ENCODE results near the gene GPR101. TPM values are rescaled to one million over a fixed set of nuclear protein-coding genes. Genes with fewer than 3 reads are reported as not detected.

Gene GPR101
- total RNA-seq = not detected

GRCh38 chrX:137033774-137034507 is at the start of gene GPR101:
Gene GPR101, minus strand, starts transcription at chrX:137033995. Its CDS starts 2,321 bp downstream, at chrX:137031674.
- H3K36me3 Mint-ChIP-seq = no peaks in the 10 kb centered on the region
- no peak within 1 kb of the TSS for H3K4me3 Mint-ChIP-seq
- H3K9me3 Mint-ChIP-seq (ENCODE audit: low read depth) = no peaks in the 10 kb centered on the region
- H3K27me3 Mint-ChIP-seq = peaks cover 67% of the 10 kb centered on the region
- no peak for DNase-seq
- H3K27ac Mint-ChIP-seq = no peak within 1 kb of the TSS
- peaks cover 9% of the 10 kb centered on the region for H3K4me1 Mint-ChIP-seq
- peak; percentile 37 for ATAC-seq
- CTCF ChIA-PET = interaction anchor here (1.0 to 1.5 kb wide), 2 partner anchors 15 to 19 kb away, joined by 3 read pairs; no protein-coding TSS in a partner anchor

GRCh38 chrX:137081239-137081638 is 47.4 kb upstream of the GPR101 start:
- Mint-ChIP-seq H3K27ac (no peak overlapping the region), H3K4me3 (no peak overlapping the region), H3K9me3 (ENCODE audit: low read depth) (no peaks in the 10 kb centered on the region), H3K36me3 (no peaks in the 10 kb centered on the region), H3K27me3 (peaks cover 19% of the 10 kb centered on the region), H3K4me1 (no peaks in the 10 kb centered on the region)
- CTCF ChIA-PET = no interaction called here
- DNase-seq (no peak), ATAC-seq (no peak)

- CTCF ChIA-PET = interaction anchor here (0.9 kb wide), 1 partner anchor 20 kb away, joined by 4 read pairs; no protein-coding TSS in a partner anchor
- ATAC-seq (no peak), DNase-seq (no peak)
- Mint-ChIP-seq H3K4me3 (no peak overlapping the region), H3K27me3 (peaks cover 2% of the 10 kb centered on the region), H3K9me3 (ENCODE audit: low read depth) (no peaks in the 10 kb centered on the region), H3K36me3 (no peaks in the 10 kb centered on the region), H3K27ac (no peak overlapping the region), H3K4me1 (no peaks in the 10 kb centered on the region)
Measured at GRCh38 chrX:137072396-137072795, 38.6 kb upstream of the GPR101 start.

- Mint-ChIP-seq H3K27ac (no peak overlapping the region), H3K4me3 (no peak overlapping the region), H3K27me3 (peaks cover 2% of the 10 kb centered on the region), H3K36me3 (no peaks in the 10 kb centered on the region), H3K9me3 (ENCODE audit: low read depth) (no peaks in the 10 kb centered on the region), H3K4me1 (no peaks in the 10 kb centered on the region)
- DNase-seq (no peak), ATAC-seq (no peak)
- CTCF ChIA-PET = no interaction called here
Measured at GRCh38 chrX:137071596-137071995, 37.8 kb upstream of the GPR101 start.

- ATAC-seq = no peak
- no peaks in the 10 kb centered on the region for H3K27me3 Mint-ChIP-seq
- no peak overlapping the region for H3K27ac Mint-ChIP-seq
- H3K4me3 Mint-ChIP-seq = no peak overlapping the region
- H3K9me3 Mint-ChIP-seq (ENCODE audit: low read depth) = no peaks in the 10 kb centered on the region
- H3K4me1 Mint-ChIP-seq = no peaks in the 10 kb centered on the region
- H3K36me3 Mint-ChIP-seq = no peaks in the 10 kb centered on the region
- DNase-seq = no peak
- CTCF ChIA-PET = no interaction called here
Measured at GRCh38 chrX:137067147-137067546, 33.4 kb upstream of the GPR101 start.

GRCh38 chrX:137062915-137063617 is 29.3 kb upstream of the GPR101 start:
- peaks cover 5% of the 10 kb centered on the region for H3K27me3 Mint-ChIP-seq
- CTCF ChIA-PET = interaction anchor here (1.1 to 2.0 kb wide), 2 partner anchors 10 to 12 kb away, joined by 4 to 5 read pairs; no protein-coding TSS in a partner anchor
- no peaks in the 10 kb centered on the region for H3K36me3 Mint-ChIP-seq
- H3K9me3 Mint-ChIP-seq (ENCODE audit: low read depth) = no peaks in the 10 kb centered on the region
- H3K27ac Mint-ChIP-seq = no peak overlapping the region
- ATAC-seq (no peak), DNase-seq (no peak)
- no peak overlapping the region for H3K4me3 Mint-ChIP-seq
- H3K4me1 Mint-ChIP-seq = no peaks in the 10 kb centered on the region

GRCh38 chrX:137058339-137059127 is 24.7 kb upstream of the GPR101 start:
- Mint-ChIP-seq H3K9me3 (ENCODE audit: low read depth) (no peaks in the 10 kb centered on the region), H3K27me3 (peaks cover 18% of the 10 kb centered on the region), H3K27ac (no peak overlapping the region), H3K4me3 (no peak overlapping the region), H3K36me3 (no peaks in the 10 kb centered on the region), H3K4me1 (no peaks in the 10 kb centered on the region)
- no peak for DNase-seq
- no peak for ATAC-seq
- CTCF ChIA-PET = no interaction called here

GRCh38 chrX:137052643-137053235 is 18.9 kb upstream of the GPR101 start:
- peak overlapping the region; percentile 54 for H3K27ac Mint-ChIP-seq
- H3K9me3 Mint-ChIP-seq (ENCODE audit: low read depth) = no peaks in the 10 kb centered on the region
- CTCF ChIA-PET = interaction anchor here (0.6 to 2.1 kb wide), 19 partner anchors 9 to 344 kb away, joined by 3 to 10 read pairs (median 4); partner anchors contain the start of gene GPR101
- H3K36me3 Mint-ChIP-seq = no peaks in the 10 kb centered on the region
- DNase-seq = peak; percentile 41
- H3K4me3 Mint-ChIP-seq = peak overlapping the region; percentile 78
- peaks cover 13% of the 10 kb centered on the region for H3K4me1 Mint-ChIP-seq
- H3K27me3 Mint-ChIP-seq = peaks cover 40% of the 10 kb centered on the region
- peak; percentile 21 for ATAC-seq

GRCh38 chrX:137051978-137052642 is 18.3 kb upstream of the GPR101 start:
- peak; percentile 94 for ATAC-seq
- CTCF ChIA-PET = interaction anchor here (0.6 to 2.1 kb wide), 21 partner anchors 8 to 344 kb away, joined by 3 to 10 read pairs (median 4); partner anchors contain the start of gene GPR101
- no peaks in the 10 kb centered on the region for H3K9me3 Mint-ChIP-seq (ENCODE audit: low read depth)
- peaks cover 13% of the 10 kb centered on the region for H3K4me1 Mint-ChIP-seq
- no peaks in the 10 kb centered on the region for H3K36me3 Mint-ChIP-seq
- H3K27ac Mint-ChIP-seq = peak overlapping the region; percentile 54
- H3K4me3 Mint-ChIP-seq = peak overlapping the region; percentile 78
- H3K27me3 Mint-ChIP-seq = peaks cover 42% of the 10 kb centered on the region
- DNase-seq = peak; percentile 84

- ATAC-seq (no peak), DNase-seq (no peak)
- Mint-ChIP-seq H3K27me3 (peaks cover 28% of the 10 kb centered on the region), H3K4me1 (no peaks in the 10 kb centered on the region), H3K4me3 (no peak overlapping the region), H3K9me3 (ENCODE audit: low read depth) (no peaks in the 10 kb centered on the region), H3K27ac (no peak overlapping the region), H3K36me3 (no peaks in the 10 kb centered on the region)
- CTCF ChIA-PET = interaction anchor here (1.7 kb wide), 1 partner anchor 8 kb away, joined by 3 read pairs; no protein-coding TSS in a partner anchor
Measured at GRCh38 chrX:137044893-137045292, 11.1 kb upstream of the GPR101 start.

GRCh38 chrX:137043736-137044135 is 9.9 kb upstream of the GPR101 start:
- CTCF ChIA-PET = interaction anchor here (1.7 kb wide), 1 partner anchor 9 kb away, joined by 3 read pairs; no protein-coding TSS in a partner anchor
- Mint-ChIP-seq H3K4me3 (no peak overlapping the region), H3K9me3 (ENCODE audit: low read depth) (no peaks in the 10 kb centered on the region), H3K27me3 (peaks cover 32% of the 10 kb centered on the region), H3K27ac (no peak overlapping the region), H3K36me3 (no peaks in the 10 kb centered on the region), H3K4me1 (no peaks in the 10 kb centered on the region)
- DNase-seq (no peak), ATAC-seq (no peak)

- DNase-seq (no peak), ATAC-seq (no peak)
- no peaks in the 10 kb centered on the region for H3K36me3 Mint-ChIP-seq
- no peaks in the 10 kb centered on the region for H3K4me1 Mint-ChIP-seq
- H3K27ac Mint-ChIP-seq = no peak overlapping the region
- H3K4me3 Mint-ChIP-seq = no peak overlapping the region
- H3K9me3 Mint-ChIP-seq (ENCODE audit: low read depth) = no peaks in the 10 kb centered on the region
- H3K27me3 Mint-ChIP-seq = peaks cover 38% of the 10 kb centered on the region
- CTCF ChIA-PET = no interaction called here
Measured at GRCh38 chrX:137041329-137041728, 7.5 kb upstream of the GPR101 start.

All from activated CD8-positive, alpha-beta memory T cell treated with anti-CD3 and anti-CD28 coated beads, Interleukin-2, amount 10 ng/mL, durations not matched to agents 7 days and 5 days (primary cell).